ENCODE results near the gene PEMT. TPM values are rescaled to one million over a fixed set of nuclear protein-coding genes. Genes with fewer than 3 reads are reported as not detected.

PEMT gene
- 51.7 to 76.3 TPM (median 59.0 TPM) in 5 replicates for total RNA-seq (2022; extraction: Qiagen RNA extraction; ENCODE audit: low read depth)

GRCh38 chr17:17591355-17592298, at the start of gene PEMT:
TSS of gene PEMT (minus strand) at chr17:17591708. CDS start at chr17:17591626, 82 bp downstream.

GRCh38 chr17:17496189-17497064, 95.1 kb downstream of the PEMT start, which contains the start of gene RASD1:
TSS of gene RASD1 (minus strand) at chr17:17496395. CDS start at chr17:17496181, 214 bp downstream.

GRCh38 chr17:17476865-17477467, 114.5 kb downstream of the PEMT start, which contains the start of gene MED9:
TSS of gene MED9 (plus strand) at chr17:17477000. CDS start at chr17:17477042, 42 bp downstream.

Other genes starting within 250 kb of the PEMT start
- gene MED9, start 114.7 kb downstream of the PEMT start, total RNA-seq (2022; extraction: Qiagen RNA extraction; ENCODE audit: low read depth): 17.2 to 20.2 TPM (median 18.7 TPM) in 5 replicates
- 0.63 to 1.1 TPM (median 0.89 TPM) in 5 replicates for gene RASD1, start 95.3 kb downstream of the PEMT start, total RNA-seq (2022; extraction: Qiagen RNA extraction; ENCODE audit: low read depth)
- gene RAI1, start 89.8 kb upstream of the PEMT start, total RNA-seq (2022; extraction: Qiagen RNA extraction; ENCODE audit: low read depth): 30.8 to 40.1 TPM (median 38.4 TPM) in 5 replicates
- 59.5 to 94.2 TPM (median 77.1 TPM) in 5 replicates for gene SREBF1, start 245.3 kb upstream of the PEMT start, total RNA-seq (2022; extraction: Qiagen RNA extraction; ENCODE audit: low read depth)

All from A549 treated with RU486 at 1 μM for 4 hours (cell line).